ENCODE measurements around the gene TSEN54.
"Not testable (repeated sequence)": the region's sequence is repeated elsewhere in the genome, so short reads cannot be mapped to it uniquely, and the experiment has no call there.

Gene TSEN54

DNA sequence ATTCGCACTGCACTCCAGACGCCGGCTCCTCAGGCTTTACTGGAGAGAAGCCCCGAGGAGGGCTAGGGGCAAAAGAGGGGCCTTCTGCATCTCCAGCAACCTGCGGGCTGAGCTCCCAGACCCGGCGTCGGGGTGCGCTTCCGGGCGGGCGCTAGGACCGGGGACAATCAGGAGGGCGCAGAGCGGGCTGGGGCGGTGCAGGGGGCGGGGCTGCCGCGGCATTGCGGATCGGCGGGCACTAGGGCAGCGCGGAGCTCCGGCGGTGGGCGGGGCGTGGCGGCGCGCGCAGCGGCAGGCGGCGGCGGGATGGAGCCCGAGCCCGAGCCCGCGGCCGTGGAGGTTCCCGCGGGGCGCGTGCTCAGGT lies at the start of gene TSEN54:
TSS of gene TSEN54 (plus strand) at position 274 of the 364 bp plus-strand sequence. CDS start at position 307, 33 bp downstream.
- DNase-seq (ENCODE audit: low read depth, low spot score), result no peak

DNA sequence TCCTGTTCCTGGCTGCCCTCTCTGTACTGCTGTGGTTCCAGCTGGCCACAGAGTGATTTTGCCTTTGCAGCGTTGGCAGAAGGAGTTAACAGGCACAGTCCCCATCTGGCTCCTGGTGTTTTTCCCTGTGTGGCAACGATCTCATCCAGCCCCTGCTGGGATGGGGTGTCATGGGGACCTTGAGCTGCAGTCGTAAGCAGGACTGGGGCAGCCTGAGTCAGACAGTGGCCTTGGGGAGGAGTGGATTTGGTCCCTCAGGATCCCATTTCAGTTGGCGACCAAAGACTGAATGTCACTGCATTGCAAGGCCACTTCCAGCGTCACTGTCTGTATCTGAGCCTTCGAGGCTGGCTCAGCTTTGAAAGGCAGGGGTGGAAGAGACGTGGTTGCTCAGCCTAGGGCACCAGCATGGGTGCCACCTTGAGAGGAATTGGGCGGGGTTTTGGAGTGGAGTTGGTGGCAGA lies 48.0 kb upstream of the TSEN54 start:
- no peak for DNase-seq (ENCODE audit: low read depth, low spot score)

DNA sequence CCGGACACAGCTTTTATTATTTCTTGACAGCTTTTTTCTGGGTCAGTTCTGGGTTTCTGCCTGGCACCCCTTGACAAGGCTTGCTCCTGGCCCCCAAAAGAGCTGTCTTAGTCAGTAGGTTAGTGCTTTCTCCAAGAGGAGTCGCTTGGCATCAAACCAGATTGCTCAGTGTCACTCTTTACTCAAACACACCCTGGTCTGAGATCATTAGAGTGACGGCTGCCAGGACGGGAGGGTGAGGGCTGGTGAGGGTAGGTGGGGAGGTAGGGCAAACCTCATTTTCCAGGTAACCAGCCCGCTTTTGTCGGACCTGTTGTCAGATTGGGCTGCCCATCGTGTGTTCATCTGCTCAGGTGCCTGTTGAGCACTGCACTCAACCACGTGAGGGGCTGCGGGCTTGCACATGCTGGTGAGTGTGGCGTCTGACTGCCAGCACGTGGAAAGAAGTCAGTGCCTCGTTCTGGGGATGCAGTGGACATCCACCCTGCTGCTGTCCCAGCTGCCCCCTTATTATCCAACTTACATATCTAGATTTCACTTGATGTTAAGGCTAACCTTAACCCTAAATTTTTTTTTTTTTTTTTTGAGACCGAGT lies 47.5 kb upstream of the TSEN54 start:
- DNase-seq (ENCODE audit: low read depth, low spot score), result no peak

DNA sequence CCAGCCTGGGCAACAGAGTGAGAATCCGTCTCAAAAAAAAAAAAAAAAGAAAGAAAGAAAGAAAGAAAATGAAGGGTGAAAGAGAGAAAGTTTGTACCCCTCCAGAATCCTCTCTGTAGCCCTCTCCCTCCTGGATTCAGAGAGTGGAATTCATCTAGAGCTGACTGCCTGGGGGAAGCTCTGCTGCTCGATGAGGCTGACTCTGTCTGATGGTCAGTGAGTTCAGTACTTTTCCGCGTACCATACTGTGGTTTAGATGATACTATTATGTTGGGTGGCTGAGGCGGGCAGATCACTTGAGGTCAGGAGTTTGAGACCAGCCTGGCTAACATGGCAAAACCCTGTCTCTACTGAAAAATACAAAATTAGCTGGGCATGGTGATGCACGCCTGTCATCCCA lies 45.1 kb upstream of the TSEN54 start:
- no peak for DNase-seq (ENCODE audit: low read depth, low spot score)

DNA sequence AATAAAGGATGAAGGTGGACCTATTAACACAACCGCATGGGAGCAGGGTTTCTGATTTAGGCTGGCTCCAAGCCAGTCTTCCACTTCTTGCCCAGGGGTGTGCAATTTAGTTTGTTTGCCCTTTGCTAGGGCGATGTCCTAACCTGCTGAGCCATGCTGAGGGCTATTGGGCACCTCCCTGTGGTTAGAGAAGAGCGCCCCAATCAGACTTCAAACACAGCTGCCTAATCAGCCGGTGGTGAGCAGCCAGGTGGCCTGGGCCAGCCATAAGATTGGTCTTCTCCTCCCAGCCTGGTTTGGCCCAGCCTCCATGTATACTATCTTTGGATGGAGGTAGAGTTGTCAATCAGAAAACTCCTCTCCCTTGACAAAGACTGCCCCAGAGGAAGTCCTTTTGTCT lies 44.2 kb upstream of the TSEN54 start:
- DNase-seq (ENCODE audit: low read depth, low spot score), result no peak

DNA sequence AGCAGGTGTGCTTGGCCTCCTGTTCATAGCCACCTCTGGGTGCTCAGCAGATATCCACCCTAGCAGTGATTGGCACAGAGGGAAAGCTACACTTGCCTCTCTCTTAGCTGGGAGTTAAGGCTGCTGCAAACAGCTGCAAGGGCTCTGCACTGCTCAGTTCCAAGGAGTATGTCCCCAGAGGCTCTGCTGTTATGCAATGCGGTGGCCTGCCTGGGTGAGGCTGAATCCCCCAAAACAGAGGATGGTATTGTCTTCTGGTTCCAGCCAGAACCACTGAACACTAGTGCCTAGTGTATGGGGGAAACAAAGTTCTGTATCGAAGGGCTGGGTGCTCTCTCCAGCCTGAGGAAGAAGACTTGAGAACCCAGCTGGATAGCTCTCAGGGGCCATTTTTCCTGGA lies 43.1 kb upstream of the TSEN54 start:
- no peak for DNase-seq (ENCODE audit: low read depth, low spot score)

DNA sequence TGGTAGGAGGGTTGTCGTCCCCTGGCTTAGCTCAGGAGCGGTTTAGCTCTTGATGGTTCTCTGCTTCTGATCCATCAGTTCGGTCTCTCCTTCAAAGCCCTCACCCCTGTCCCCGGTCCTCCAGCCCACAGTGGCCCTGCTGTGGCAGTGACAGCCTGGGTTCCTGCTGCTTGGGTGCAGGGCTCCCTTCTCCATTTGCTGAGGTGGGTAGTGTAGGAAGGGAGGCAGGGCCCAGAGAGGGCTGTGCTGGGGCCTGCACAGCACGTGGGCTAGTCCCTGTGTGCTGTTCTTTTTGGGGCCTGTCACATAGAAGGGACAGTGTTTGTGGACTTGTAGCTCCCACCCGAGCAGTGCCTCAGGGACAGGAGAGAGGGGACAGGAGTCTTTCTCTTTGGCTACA lies 41.6 kb upstream of the TSEN54 start:
- no peak for DNase-seq (ENCODE audit: low read depth, low spot score)

DNA sequence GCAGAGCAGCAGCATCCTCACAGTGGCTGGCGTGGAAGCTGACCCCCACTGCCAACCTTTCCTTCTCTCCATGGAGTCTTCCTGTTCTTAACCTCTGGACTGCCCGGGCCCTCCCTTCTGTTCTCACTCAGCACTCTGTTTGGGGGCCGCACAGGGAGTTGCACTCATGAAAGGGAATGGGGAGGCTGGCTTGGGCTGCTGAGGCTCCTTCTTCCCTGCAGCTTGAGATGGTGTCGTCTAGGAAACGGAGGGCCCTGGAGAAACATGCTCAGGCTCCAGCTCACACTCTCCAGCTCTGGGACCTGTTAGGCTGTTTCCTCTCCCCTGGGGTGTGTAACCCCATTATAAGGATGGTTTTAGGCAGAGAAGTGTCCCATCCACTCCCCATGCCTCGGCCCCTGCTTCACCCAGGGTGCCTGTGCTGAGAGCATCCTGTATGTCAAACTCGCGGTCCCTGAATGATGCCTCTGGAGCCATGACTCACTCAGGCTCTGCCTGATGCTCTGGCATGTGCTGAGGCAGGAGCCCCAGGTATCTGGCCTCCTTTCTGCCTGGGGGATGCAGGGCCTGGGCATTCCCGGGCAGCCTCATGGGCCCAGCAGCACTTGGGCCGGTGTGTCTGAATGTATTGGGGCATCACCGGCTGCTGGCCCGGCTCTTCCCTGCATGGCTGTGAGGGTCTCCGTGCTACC lies 41.0 kb upstream of the TSEN54 start:
- DNase-seq (ENCODE audit: low read depth, low spot score), result no peak

DNA sequence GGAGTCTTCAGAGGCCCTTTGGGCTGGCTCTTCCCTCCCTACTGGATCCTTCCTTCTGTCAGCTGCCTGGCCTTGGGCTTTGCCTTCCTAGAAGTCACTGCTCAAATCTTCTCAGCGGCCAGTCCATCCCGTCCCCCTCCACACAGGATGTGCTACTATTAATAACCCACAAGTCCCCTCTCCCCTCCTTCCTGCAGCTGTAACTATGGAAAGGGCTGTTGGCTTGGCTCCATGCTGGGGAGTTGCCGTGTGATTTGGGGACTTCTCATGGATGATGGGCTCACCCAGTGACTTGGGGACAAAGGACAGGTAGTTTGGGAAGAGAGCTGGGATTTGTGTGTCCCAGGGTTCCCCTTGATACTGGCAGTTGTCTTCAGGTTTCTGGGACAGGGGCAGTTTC lies 40.5 kb upstream of the TSEN54 start:
- DNase-seq (ENCODE audit: low read depth, low spot score), result no peak

DNA sequence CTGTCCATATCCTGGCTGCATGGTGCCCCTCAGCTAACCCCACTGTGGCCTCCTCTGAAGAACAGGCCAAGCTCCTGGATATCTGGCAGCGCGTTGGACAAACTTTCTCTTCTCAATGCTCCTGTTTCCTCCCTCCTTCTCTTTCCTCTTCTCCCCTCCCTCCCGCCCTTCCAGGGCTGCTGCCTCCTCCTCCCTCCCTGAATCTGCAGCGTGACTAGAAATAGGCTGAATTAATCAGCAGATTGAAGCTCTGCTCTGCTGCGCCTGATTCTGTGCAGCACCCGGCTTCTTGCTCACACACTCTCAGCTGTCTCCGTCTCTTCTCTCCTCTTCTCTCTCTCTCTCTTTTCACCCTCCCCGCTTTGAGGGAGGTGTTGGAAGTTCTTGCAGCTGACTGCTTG lies 40.1 kb upstream of the TSEN54 start:
- DNase-seq (ENCODE audit: low read depth, low spot score), result no peak

DNA sequence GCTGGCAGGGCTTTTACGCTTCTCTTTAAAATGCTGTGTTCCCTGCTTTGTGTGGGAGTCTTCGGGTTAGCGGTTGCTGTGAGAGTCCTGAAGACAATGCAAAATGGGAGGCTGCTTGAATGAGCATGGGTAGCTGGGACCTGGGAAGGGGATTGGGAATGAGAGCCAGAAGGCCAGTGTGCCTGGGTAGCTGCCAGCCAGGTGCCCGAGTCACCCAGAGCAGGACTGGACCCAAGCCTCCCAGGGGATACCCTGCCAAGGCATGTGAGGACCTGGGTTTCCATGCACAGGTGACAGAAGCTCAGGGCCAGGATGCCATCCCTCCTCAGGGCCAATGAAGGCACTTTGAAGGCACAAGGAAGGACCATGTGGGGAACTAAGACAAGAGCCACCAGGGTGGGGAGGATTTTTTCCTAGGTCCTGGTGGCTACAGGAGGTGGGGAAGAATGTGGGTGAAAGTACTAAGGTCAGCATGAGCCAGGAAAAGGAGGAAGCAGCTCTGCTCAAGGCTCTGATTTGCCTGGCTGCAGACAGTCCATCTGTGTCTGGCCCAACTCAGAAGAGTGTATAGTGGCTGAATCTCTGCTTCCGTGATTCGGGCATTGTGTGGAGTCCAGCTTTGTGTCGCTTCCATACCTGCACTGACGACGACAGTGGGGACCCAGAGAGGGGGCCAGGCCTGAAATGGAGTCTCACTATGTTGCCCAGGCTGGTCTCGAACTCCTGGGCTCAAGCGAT lies 39.4 kb upstream of the TSEN54 start:
- no peak for DNase-seq (ENCODE audit: low read depth, low spot score)

DNA sequence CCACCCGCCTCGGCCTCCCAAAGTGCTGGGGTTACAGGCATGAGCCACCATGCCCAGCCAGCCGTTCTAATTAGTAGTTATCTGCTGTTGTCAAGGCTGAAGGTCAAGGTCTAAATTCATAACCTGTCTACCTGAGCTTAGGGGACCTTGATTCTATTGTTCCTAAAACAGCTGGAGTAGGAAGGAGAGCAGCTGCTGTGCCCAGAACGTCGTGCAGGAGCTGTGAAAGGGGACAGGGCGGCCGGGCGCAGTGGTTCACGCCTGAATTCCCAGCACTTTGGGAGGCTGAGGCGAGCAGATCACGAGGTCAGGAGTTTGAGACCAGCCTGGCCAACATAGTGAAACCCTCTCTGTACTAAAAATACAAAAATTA lies 38.9 kb upstream of the TSEN54 start:
- DNase-seq (ENCODE audit: low read depth, low spot score), result not testable (repeated sequence)

DNA sequence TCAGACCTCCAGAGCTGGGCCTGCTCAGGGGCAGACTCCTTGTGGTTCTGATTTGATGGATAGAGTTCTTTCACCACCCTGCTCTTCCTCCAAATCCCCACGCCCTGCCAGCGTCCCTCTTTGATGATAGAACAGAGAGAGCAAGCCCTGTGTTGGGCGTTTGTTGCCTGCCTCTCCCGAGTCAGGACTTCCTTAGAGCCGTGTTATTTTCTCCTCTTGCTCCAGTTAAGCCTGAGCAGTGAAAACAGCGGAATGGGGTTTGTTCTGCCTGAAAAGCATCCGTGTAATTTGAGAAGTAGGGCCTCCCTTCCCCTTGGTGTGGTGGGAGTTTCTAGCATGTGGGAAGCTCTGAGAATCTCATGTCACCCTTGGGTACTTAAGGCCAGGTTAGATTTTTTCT lies 37.8 kb upstream of the TSEN54 start:
- no peak for DNase-seq (ENCODE audit: low read depth, low spot score)

DNA sequence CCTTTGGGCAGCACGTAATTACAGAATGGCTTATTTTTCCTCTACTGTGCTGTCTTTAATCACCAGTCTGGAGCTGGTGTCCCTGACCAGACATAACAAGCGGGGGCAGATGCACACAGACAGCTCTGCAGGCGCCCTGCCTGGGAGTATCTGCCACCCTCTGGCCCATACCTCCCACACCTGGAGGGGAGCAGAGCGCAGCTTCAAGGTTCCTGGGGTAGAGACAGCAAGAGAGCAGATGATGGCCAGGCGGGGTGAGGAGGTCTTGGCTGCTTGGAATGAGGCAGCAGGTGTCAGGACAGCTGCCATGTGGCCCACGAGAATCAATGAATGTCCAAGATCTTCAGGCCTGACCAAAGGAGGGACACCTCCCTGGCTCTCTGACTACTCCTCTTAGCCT lies 36.0 kb upstream of the TSEN54 start:
- DNase-seq (ENCODE audit: low read depth, low spot score), result no peak

DNA sequence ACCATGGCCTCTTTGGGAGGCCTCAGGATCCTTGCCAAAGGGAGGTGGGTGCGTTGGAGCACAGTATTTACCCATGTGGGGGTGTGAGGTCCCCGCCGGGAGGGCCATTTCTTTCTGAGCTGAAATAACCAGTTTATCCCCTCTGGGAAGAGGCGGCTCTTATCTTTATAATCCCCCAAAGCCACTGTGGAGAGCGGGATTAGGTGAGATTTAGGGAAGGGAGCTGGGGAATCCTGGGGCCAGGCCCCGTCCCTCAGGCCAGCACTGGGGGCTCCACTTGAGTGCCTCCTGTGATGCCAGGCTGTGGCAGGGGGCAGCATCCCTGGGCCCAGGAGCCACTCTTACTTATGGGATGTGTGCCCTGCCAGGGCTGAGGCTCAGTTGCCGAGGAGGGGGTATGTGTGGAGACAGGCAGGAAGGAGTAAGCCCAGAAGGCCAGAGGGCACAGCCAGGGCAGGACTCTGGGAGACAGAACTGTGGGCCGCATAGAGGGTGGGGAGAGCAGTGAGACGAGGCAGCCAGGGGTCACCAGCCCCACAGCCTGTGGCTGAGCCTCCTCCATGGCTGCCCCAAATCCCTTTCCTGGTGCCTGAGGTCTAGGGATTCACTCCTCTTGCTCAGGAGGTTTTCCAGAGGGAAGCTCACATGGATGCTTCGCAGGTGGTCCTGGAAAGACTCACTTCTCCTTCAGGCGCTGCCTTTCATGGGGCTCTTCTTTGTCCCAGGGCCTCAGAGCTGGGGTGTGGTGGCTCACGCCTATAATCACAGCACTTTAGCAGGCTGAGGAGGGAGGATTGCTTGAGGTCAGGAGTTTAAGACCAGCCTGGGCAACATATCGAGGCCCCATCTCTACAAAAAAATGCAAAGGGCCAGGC lies 34.9 kb upstream of the TSEN54 start:
- DNase-seq (ENCODE audit: low read depth, low spot score), result no peak

DNA sequence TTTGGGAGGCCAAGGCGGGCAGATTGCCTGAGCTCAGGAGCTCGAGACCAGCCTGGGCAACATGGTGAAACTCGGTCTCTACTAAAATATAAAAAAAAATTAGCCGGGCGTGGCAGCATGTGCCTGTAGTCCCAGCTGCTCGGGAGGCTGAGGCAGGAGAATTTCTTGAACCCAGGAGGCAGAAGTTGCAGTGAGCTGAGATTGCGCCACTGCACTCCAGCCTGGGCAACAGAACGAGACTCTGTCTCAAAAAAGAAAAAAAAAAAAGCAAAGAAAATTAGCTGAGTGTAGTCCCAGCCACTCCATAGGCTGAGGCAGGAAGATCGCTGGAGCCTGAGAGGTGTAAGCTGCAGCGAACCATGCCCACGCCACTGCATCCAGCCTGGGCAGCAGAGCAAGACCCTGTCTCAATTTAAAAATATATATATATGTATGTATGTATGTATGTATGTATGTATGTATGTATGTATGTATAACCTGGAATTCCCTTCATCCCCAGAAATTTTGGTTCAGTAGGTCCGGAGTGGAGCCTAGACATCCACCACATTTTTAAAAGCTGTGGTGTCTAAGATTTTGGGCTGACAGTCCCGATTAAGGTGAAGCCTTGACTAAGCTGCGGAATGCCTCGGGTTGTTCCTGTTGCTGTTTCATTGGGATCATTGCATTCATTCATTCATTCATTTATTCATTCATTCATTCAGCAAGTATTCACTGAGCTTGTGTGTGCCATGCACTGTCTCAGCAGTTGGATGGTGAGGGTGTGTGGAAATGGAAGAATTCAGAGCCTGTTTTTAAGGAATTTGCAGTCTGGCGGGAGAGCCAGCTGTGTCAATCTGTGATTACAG lies 34.0 kb upstream of the TSEN54 start:
- DNase-seq (ENCODE audit: low read depth, low spot score), result no peak

DNA sequence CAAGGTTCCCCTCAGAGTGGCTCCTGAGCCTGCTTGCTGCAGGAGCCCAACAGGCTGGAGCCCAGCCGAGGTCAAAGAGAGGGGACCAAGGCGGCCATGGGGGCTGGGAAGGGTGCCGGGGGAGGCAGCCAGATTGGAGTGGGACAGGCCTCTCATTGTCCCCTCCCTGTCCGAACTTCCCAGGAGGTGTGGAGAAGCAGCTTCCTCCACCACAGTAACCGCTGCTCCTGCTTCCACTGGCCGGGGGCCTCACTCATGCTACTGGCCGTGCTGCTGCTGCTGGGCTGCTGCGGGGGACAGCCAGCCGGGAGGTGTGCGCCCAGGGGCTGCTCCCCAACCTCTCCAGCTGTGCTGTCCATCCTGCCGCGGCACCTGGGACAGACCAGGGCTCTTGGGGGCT lies 30.6 kb upstream of the TSEN54 start:
- no peak for DNase-seq (ENCODE audit: low read depth, low spot score)

DNA sequence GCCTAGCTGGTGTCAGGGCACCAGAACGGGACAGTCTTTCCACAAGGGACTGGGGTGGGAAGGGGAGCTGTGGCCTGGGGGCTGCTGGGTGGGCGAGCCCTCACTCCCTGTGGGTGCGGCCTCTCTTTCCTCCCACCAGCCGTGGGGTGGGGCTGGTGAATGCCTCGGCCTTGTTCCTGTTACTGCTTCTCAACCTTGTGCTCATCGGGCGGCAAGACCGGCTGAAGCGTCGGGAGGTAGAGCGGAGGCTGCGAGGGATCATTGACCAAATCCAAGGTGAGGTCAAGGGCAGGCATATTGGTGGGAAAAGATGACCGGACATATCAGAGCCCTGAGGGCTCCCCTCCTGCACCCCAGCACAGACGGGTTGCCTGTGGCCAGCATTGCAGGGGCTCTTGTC lies 30.2 kb upstream of the TSEN54 start:
- DNase-seq (ENCODE audit: low read depth, low spot score), result no peak

DNA sequence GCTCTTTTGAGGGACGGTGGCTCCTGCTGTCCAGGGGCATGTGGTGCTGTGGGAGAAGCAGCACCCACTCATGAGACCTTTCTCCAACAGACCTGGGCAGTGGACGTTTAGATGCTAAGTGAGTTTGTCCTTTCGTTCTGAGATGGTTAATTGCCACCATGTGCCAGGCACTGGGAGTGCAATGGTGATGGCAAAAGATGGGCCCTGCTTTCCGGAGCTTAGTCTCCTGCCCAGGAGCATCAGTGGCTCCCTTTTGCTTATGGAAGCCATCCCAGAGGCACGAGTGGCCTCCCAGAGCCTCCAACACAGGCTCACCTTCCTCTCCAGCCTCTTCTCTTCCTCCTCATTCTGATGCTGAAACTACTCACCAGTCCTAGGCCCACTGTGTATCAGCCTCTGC lies 29.4 kb upstream of the TSEN54 start:
- no peak for DNase-seq (ENCODE audit: low read depth, low spot score)

DNA sequence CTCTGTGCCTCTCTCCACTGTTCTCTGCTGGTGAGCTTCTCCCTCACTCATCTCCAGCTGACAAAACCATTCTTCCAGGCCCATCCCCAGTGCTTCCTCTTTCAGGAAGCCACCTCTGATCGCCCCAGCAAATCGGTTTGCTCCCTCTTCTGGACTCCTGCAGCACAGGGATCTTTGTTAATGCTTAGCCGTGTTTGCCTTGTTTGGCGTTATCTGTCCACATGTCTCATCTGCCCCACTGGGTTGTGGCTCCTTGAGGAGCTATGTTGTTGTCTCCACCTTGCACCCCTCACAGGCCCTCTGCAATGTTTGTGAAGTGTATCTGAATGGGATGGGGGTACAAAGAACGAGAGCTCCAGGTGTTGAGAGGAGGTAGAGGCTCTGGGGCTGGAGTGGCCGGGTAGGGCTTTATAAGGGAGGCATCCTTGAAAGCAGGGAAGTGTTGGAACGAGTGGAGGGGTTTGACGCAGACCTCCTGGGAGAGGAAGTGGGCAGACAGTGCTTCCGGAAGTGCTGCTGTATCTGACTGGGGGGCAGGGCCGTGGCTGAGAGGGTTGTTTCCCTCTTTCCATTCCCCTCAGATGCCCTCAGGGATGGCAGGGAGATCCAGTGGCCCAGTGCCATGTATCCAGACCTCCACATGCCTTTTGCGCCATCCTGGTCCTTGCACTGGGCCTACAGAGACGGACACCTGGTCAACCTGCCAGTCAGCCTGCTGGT lies 28.8 kb upstream of the TSEN54 start:
- DNase-seq (ENCODE audit: low read depth, low spot score), result no peak
